NCI-H187 treated with DMSO at 0.1 percent for 48 hours (cell line): Measurements from ENCODE around the gene HPCA.

Experiments
- DNase-seq: peaks from one replicate; lab custom pipeline; 2025; lab: John Stamatoyannopoulos, UW

The HPCA gene

GRCh38 chr1:32886004-32886827 is at the start of gene HPCA:
Gene HPCA, plus strand, starts transcription at chr1:32886491. Its CDS starts 2,408 bp downstream, at chr1:32888899.
- no peak for DNase-seq

DNA sequence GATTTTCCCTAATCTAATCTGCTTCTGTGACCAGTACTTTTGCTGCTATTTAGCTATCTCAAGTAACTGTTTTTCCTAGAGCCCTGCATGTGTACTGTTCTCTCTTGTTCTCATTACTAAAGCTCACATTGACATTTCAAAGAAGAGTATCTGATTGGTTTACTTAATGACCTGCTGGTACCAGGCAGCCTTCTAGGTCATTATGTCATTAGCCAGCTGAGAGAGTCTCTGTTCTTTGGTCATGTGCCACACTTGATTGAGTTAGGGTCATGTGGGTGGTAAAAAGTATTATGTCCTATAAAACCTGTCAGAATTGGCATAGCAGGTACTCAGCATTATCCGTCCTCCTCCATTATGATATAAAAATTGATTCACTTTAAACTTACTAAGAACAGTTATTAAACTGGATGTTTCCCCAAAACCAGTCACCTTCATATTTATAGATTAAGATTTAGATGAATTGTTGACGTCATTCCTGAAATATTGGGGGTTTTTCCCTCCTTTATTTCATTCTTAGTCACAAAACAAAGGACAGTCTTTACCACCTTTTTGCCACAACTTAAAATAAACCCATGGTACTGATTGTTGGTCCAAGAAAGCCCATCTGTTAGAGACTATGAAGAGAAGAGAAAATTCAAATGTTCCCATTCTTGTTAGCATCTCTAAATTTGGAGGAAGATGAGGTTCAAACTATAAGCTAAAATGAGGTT is 37.8 kb upstream of the HPCA start:
- DNase-seq: no peak

GRCh38 chr1:32855861-32856617 is 30.3 kb upstream of the HPCA start:
- DNase-seq: no peak

DNA sequence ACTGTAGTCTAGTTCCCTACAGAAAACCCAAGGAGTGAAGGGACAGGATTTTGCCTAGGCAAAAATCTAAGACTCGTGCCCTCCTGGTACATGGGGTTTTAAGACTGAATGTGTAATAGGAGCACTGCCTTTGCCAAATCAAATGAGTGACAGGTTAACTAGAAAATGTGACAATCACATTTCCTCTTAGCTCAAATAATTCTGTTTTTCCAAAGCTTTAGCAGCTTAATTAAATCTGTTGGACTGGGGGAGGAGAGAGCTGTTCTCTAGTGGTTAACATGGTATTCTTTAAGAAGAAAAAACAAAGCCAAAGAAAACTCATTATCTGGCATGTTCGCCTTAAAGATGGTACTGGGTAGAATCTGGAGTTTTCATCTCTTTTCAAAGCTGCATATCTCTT is 28.2 kb upstream of the HPCA start:
- no peak for DNase-seq

- no peak for DNase-seq
Observed at GRCh38 chr1:32858791-32859190, 27.5 kb upstream of the HPCA start.

DNA sequence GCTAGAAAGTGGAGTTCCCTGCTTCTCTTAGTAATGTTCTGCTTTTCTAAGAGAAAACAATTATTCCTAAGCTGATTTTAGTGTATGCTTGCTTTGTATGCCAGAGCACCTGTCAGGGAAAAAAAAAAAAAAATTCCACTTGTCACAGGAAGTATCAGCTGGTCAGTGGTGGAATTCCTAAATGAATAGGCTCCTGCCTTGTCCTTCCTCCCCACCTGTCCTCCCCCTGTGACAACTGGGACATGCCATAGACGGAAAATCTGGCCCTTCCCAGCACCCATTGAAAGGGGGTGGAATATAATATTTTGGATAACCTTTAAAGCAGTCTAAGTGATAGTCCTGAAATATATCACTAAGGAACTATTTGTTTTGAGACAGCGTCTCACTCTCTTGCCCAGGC is 26.4 kb upstream of the HPCA start:
- no peak for DNase-seq

DNA sequence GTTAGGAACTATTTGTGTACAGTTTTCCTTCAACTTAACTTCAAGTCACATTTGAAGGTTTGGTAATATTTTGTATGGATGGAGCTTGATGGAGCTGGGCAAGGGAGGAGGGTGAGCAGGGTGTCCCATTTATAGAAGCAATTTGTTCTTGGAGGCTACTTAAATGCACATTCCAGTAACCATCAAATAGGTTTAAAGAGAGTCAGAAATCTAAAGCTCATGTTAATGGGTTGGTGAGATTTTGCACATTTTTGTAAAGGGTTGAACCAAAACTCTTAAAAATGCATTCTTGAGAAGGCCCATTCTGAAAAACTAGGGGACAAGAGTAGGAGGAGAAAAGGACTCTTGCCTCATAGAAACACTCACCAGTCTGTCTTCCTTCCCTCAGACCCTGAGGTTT is 25.7 kb upstream of the HPCA start:
- no peak for DNase-seq

GRCh38 chr1:32861904-32862695 is 24.2 kb upstream of the HPCA start:
- DNase-seq: no peak

GRCh38 chr1:32863218-32863880 is 22.9 kb upstream of the HPCA start:
- DNase-seq: no peak

DNA sequence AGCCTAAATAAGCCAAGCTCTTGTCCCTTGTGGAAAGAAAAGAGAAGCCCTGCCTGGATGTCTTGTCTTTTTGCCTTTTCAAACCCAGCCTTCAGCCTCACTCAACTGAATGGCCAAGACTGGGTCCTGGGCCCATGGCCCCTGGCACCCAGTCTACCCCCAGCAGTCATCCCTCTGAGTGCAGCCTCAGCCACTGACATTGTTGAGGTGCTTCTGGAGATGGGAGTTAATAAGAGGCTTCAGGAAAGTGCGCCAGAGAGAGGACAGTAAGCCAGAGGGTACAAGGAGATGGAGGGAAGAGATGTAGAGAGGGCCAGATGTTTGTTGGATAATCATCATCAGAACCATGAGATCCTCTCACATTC is 22.4 kb upstream of the HPCA start:
- DNase-seq: no peak

GRCh38 chr1:32864375-32865019 is 21.8 kb upstream of the HPCA start:
- DNase-seq: no peak

DNA sequence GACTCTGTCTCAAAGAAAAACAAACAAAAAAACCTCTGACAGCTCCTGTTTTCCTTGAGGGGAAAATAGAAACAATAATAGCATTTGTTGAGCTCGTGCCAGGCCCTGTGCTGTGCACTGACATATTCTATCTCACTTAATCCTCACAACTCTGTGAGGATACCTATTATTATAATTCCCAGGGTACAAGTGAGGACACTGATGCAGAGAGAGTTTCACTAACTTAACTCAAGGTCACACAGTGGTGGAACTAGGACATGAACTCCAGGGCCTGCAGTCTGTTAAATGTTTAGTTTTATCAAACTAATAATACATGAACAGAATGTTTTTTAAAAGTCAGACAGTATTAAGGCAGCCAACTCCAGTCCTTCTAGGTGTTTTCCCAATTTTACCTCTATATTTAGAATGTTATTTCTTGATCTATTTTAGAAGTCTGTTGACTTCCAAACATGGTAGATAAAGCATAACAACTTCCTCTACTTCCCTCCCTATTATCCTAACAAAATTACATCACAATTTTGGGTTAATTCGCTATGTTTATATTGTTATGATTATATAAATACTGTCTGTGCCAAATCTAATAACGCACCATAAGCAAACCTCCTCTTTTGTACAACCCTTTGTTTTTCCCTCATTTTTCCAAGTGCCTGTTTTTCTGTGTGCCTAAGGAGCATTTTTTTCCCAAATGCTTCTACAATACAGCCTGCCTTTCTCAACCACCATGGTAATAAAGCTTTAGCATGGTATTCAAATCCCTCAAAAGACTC is 20.5 kb upstream of the HPCA start:
- DNase-seq: no peak

DNA sequence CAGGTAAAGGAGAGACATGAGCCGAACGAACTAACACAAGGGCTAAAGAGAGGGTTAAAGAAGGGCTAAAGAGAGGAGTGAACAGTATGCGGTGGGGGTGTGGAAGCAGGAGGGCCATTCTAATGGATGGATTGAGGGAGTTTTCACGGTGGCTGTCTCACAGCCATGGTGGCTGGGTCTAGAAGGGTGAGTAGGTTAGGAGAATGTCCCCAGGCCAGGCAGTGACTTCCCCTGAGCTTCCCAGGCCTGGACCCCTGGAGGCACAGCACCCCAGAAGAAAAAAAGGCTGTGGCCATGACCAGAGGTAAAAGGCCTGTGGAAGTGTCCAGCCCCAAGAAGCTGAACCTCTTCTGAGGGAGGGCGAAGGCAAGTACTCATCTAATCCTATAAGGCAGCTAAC is 19.1 kb upstream of the HPCA start:
- DNase-seq: no peak

DNA sequence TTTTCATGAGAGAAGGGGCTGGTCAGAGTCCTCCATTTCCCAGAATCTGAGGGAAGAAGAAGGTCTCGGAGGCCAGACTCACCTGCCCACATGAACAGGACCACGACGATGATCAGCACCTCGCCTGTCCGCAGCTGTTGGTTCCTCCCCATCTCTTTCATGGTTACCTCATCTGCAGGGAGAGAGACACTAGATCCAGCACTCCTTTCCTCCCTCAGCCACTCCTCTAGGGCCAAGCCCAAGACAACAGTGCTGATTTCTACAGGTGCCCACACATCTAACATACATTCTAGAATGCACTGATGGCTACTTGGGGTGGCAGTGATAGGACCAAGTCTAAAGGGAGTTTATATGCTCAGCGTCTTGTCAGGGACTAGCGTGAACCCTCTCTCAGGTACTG is 18.6 kb upstream of the HPCA start:
- no peak for DNase-seq

GRCh38 chr1:32868085-32868484 is 18.2 kb upstream of the HPCA start:
- DNase-seq: no peak

DNA sequence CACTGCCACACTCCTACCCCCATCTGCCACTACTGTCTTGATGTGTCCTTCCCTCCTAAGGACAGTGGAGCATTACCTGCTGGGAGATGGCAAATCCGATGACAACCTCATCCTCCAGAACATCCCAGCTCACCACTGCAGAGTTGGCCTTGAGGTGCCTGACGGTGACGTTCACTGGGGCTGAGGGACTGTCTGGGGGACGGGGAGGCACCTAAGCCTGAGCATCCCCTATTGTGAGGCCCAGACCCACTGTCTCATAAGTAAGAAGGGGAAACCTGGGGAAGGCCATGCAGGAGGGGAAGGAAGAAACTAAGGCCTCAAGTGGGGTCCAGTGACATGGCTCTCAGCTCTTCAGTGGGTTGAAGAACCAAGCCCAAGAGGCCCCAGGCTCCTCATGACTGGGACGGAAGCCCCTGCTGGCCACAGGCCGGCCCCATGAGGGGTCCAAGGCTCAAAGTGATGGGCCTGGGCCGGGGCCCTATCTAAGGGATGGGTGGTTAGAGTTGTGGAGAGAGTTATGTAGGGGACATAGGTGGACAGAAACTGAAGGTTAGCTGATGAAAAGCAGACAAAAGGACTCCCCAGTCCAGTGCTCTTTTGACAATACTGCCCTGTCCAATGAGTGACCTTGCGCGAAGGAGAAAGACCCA is 17.4 kb upstream of the HPCA start:
- no peak for DNase-seq

GRCh38 chr1:32869923-32870614 is 16.2 kb upstream of the HPCA start:
- no peak for DNase-seq

GRCh38 chr1:32870615-32871363 is 15.5 kb upstream of the HPCA start, which contains the start of gene FNDC5:
Gene FNDC5, minus strand, starts transcription at chr1:32870912.
- no peak for DNase-seq
